Thyroid gland (tissue), 4 donors: ENCODE results near the gene IPPK. TPM values are rescaled to one million over a fixed set of nuclear protein-coding genes. Genes with fewer than 3 reads are reported as not detected.

Experiments used
- DNase-seq, 2 donors: peaks; one replicate each; pipeline ENCODE4 v3.0.0-alpha.2; 2019
- H3K27ac ChIP-seq, 3 donors: fragments of 200-600 bp; sonication (generic); 1 replicate in 2 of 3; 2 replicates in 1 of 3; pipeline ENCODE4 v1.5.1; 2016 to 2019; ENCODE audit warnings: mild to moderate bottlenecking in 1 of 3, moderate library complexity in 1 of 3
- H3K27me3 ChIP-seq: fragments of 200-600 bp; sonication (generic); one replicate; pipeline ENCODE4 v1.5.1; 2019
- H3K36me3 ChIP-seq, 2 donors: fragments of 200-600 bp; sonication (generic); one replicate each; pipeline ENCODE4 v1.5.1; 2016 to 2019
- H3K4me1 ChIP-seq, 2 donors: fragments of 200-600 bp; sonication (generic); one replicate each; pipeline ENCODE4 v1.5.1; 2017 to 2019
- H3K4me3 ChIP-seq, 3 donors: fragments of 200-600 bp; sonication (generic); replicated peaks in 1 of 3; 1 replicate in 2 of 3; 2 replicates in 1 of 3; pipeline ENCODE4 v1.5.1; 2016; ENCODE audit warnings: mild to moderate bottlenecking in 1 of 3
- H3K9me3 ChIP-seq: fragments of 200-600 bp; sonication (generic); one replicate; pipeline ENCODE4 v1.5.1; 2017
- CTCF ChIP-seq, 6 experiments: fragments of 200-600 bp in 3 of 6; fragments of 450-650 bp in 3 of 6; sonication (generic) in 3 of 6; IDR thresholded peaks; one replicate each; pipeline ENCODE4 v1.5.1; 2016 to 2019; ENCODE audit warnings: antibody characterized with exemption in 6 of 6, mild to moderate bottlenecking in 2 of 6, inconsistent platforms in 1 of 6, moderate library complexity in 1 of 6
- POLR2A ChIP-seq, 2 donors: fragments of 450-650 bp; IDR thresholded peaks; one replicate each; pipeline ENCODE4 v1.6.1; 2017; ENCODE audit warnings: antibody characterized with exemption in 2 of 2, mild to moderate bottlenecking in 2 of 2, moderate library complexity in 1 of 2
- WGBS, 2 donors: methylation state at CpG; one replicate each; pipeline ENCODE4 v1.1.5; 2017; 5-methylcytosine and 5-hydroxymethylcytosine counted together
- intact Hi-C: fragments of 100-400 bp; cut with DNase I; formaldehyde crosslinking; loops from one replicate; pipeline ENCODE4 v1.15.1; 2023
- total RNA-seq, 4 donors: library from RNA; depleted of rRNA; stranded (reverse); fragments of >200 nt; gene quantifications; one replicate each; pipeline ENCODE4 v1.2.3, GENCODE V29; 2016

Gene IPPK
- total RNA-seq: 10 to 100 TPM in 2 of 4 donors, 1 to 10 TPM in 2; 6.3 to 12.2 (median 10.2) TPM

GRCh38 chr9:92669890-92670708 is at the start of gene IPPK:
Gene IPPK, minus strand, starts transcription at chr9:92670131. Its CDS starts 143 bp downstream, at chr9:92669988.
- Histone ChIP-seq H3K27ac (peak within 1 kb of the TSS; percentile 29 to 76 (median 73)), H3K4me3 (peak within 1 kb of the TSS; percentile 69 to 94 (median 90)), H3K9me3 (no peaks in the 10 kb centered on the region), H3K36me3 (no peaks in the 10 kb centered on the region), H3K4me1 (peaks cover 12 to 20% of the 10 kb centered on the region in 2 donors), H3K27me3 (no peaks in the 10 kb centered on the region)
- peak in 1 of 2 donors; percentile 71 for TF ChIP-seq POLR2A (IDR thresholded peaks at IDR 0.05)
- TF ChIP-seq CTCF (IDR thresholded peaks at IDR 0.05): no peak
- intact Hi-C loops: loop anchor here (5.0 kb wide), 1 partner anchor 97 kb away; no protein-coding TSS in a partner anchor
- WGBS, 2 donors: 1 to 2% methylated on average over 24 to 36 of the region's 75 CpGs
- DNase-seq: peak; percentile 99

- TF ChIP-seq POLR2A (IDR thresholded peaks at IDR 0.05): no peak
- TF ChIP-seq CTCF (IDR thresholded peaks at IDR 0.05): no peak
- intact Hi-C loops: no loop called here
- DNase-seq: no peak
- Histone ChIP-seq H3K9me3 (no peaks in the 10 kb centered on the region), H3K36me3 (peaks cover 53 to 57% of the 10 kb centered on the region in 2 donors), H3K4me1 (peaks cover 16 to 20% of the 10 kb centered on the region in 2 donors), H3K27ac (no peak overlapping the region), H3K27me3 (no peaks in the 10 kb centered on the region), H3K4me3 (no peak overlapping the region)
- WGBS, 2 donors: 92 to 97% methylated on average over 27 to 34 of the region's 34 CpGs
These were observed 49.2 kb upstream of the IPPK start for GRCh38 chr9:92719028-92719647.

GRCh38 chr9:92718086-92719001 is 48.4 kb upstream of the IPPK start:
- 88 to 94% methylated on average over 3 to 34 of the region's 40 CpGs for WGBS, 2 donors
- no peak overlapping the region for H3K27ac ChIP-seq
- TF ChIP-seq CTCF (IDR thresholded peaks at IDR 0.05): no peak
- no peak for TF ChIP-seq POLR2A (IDR thresholded peaks at IDR 0.05)
- intact Hi-C loops: no loop called here
- H3K36me3 ChIP-seq: peaks cover 59 to 65% of the 10 kb centered on the region in 2 donors
- peaks cover 9 to 12% of the 10 kb centered on the region in 2 donors for H3K4me1 ChIP-seq
- no peaks in the 10 kb centered on the region for H3K9me3 ChIP-seq
- H3K27me3 ChIP-seq: no peaks in the 10 kb centered on the region
- no peak overlapping the region for H3K4me3 ChIP-seq
- DNase-seq: no peak

- TF ChIP-seq POLR2A (IDR thresholded peaks at IDR 0.05) (no peak), CTCF (IDR thresholded peaks at IDR 0.05) (no peak)
- WGBS, 2 donors: 91 to 94% methylated on average over 21 of the region's 21 CpGs
- no peak overlapping the region for H3K27ac ChIP-seq
- H3K36me3 ChIP-seq: peaks cover 68 to 72% of the 10 kb centered on the region in 2 donors
- intact Hi-C loops: loop anchor here (2.0 kb wide), 1 partner anchor 73 kb away; no protein-coding TSS in a partner anchor
- no peaks in the 10 kb centered on the region for H3K27me3 ChIP-seq
- H3K4me3 ChIP-seq: no peak overlapping the region
- DNase-seq: no peak
- no peaks in the 10 kb centered on the region for H3K9me3 ChIP-seq
- peaks cover 2 to 5% of the 10 kb centered on the region in 2 donors for H3K4me1 ChIP-seq
These were observed 47.5 kb upstream of the IPPK start for GRCh38 chr9:92717201-92718085.
